K562 (cell line): ENCODE results near the gene FKRP. TPM values are rescaled to one million over a fixed set of nuclear protein-coding genes. Genes with fewer than 3 reads are reported as not detected.

Experiments used
- CHD4 ChIP-seq: fragments of 200-600 bp; sonication (generic); IDR thresholded peaks from 3 replicates; pipeline ENCODE4 v1.6.1; 2012; ENCODE audit warnings: low read depth, mild to moderate bottlenecking, mixed read lengths, low read length, inconsistent platforms; ENCODE audit not compliant: insufficient read depth, insufficient replicate concordance, poor library complexity, severe bottlenecking
- DMBX1 ChIP-seq: fragments of 250-450 bp; sonication (Bioruptor Pico); IDR thresholded peaks from 2 replicates; pipeline ENCODE4 v1.8.0; 2022; ENCODE audit warnings: inconsistent platforms, mild to moderate bottlenecking, moderate library complexity, borderline replicate concordance
- EP300 ChIP-seq: IDR thresholded peaks from 2 replicates; pipeline ENCODE4 v1.6.1; 2012; ENCODE audit warnings: low read length, improper control_type of control experiment
- MEF2A ChIP-seq: IDR thresholded peaks from 2 replicates; pipeline ENCODE4 v1.6.1; 2011; ENCODE audit warnings: low read depth, mild to moderate bottlenecking, low read length, moderate library complexity; ENCODE audit not compliant: control insufficient read depth
- MXI1 ChIP-seq: IDR thresholded peaks from 2 replicates; pipeline ENCODE4 v1.6.1; 2011; ENCODE audit warnings: low read depth, mild to moderate bottlenecking, improper control_type of control experiment, low read length
- NFIC ChIP-seq: fragments of 450-650 bp; IDR thresholded peaks from 2 replicates; pipeline ENCODE4 v1.6.1; 2017; ENCODE audit warnings: mild to moderate bottlenecking, inconsistent platforms
- PML ChIP-seq: IDR thresholded peaks from 2 replicates; pipeline ENCODE4 v1.6.1; 2012; ENCODE audit warnings: low read length, inconsistent platforms
- SMAD1 ChIP-seq: fragments of 150-350 bp; IDR thresholded peaks from 2 replicates; pipeline ENCODE4 v1.6.1; 2014; ENCODE audit warnings: low read length, low read depth; ENCODE audit not compliant: partially characterized antibody
- SOX6 ChIP-seq: fragments of 450-650 bp; IDR thresholded peaks from 2 replicates; pipeline ENCODE4 v1.6.1; 2014; ENCODE audit warnings: mild to moderate bottlenecking
- SP2 ChIP-seq: IDR thresholded peaks from 2 replicates; pipeline ENCODE4 v1.6.1; 2011; ENCODE audit warnings: mild to moderate bottlenecking, low read depth, low read length, moderate library complexity; ENCODE audit not compliant: poor library complexity, severe bottlenecking; ENCODE audit errors: extremely low read depth
- TEAD1 ChIP-seq, 2 experiments: fragments of 450-650 bp in 1 of 2; sonication (generic) in 1 of 2; formaldehyde crosslinking; IDR thresholded peaks; 2 replicates each; pipeline versions ENCODE4 v1.4.0 to v1.8.0; 2020 to 2022; ENCODE audit warnings: mild to moderate bottlenecking in 2 of 2, missing genetic modification reagents in 1 of 2
- ZBTB5 ChIP-seq: fragments of 450-650 bp; IDR thresholded peaks from 2 replicates; pipeline ENCODE4 v1.6.1; 2017; ENCODE audit warnings: antibody characterized with exemption
- ZC3H8 ChIP-seq: fragments of 450-650 bp; IDR thresholded peaks from 2 replicates; pipeline ENCODE4 v1.6.1; 2017
- ZNF12 ChIP-seq: sonication (generic); formaldehyde crosslinking; IDR thresholded peaks from 2 replicates; pipeline ENCODE4 v1.4.0; 2020; ENCODE audit warnings: mild to moderate bottlenecking, missing genetic modification reagents
- ZNF316 ChIP-seq: fragments of 450-650 bp; IDR thresholded peaks from 2 replicates; pipeline ENCODE4 v1.6.1; 2016
- ZNF780A ChIP-seq: fragments of 250-450 bp; sonication (Bioruptor Pico); IDR thresholded peaks from 2 replicates; pipeline ENCODE4 v1.5.0; 2021; ENCODE audit warnings: mild to moderate bottlenecking
- polyA plus RNA-seq, 8 experiments: library from polyadenylated mRNA; depleted of rRNA in 4 of 8; stranded (reverse) in 5 of 8; unstranded in 3 of 8; fragments of >200 nt; fragmentation: Nextera tagmentation in 2 of 8; fragmentation: Illumina TruSeq in 1 of 8; extraction: Ambion mirVana in 2 of 8; extraction: Trizol in 1 of 8; gene quantifications; 2 replicates each; pipeline versions ENCODE4 v1.2.1 to v1.2.3, GENCODE V29; 2011 to 2014; ENCODE audit warnings: inconsistent platforms in 1 of 8, missing spikeins in 1 of 8
- total RNA-seq, 7 experiments: library from RNA; depleted of rRNA in 6 of 7; stranded (reverse); fragments of >200 nt in 6 of 7; fragmentation: Illumina TruSeq in 2 of 7; extraction: Trizol in 2 of 7; gene quantifications; 2 replicates each; pipeline versions ENCODE4 v1.2.1 to v1.2.3, GENCODE V29; 2011 to 2021; ENCODE audit warnings: low replicate concordance in 1 of 7
- TF ChIP-seq, protein P1 (sequence below): fragments of 450-650 bp; formaldehyde crosslinking; IDR thresholded peaks from 2 replicates; pipeline ENCODE4 v1.4.0; 2020; ENCODE audit warnings: mild to moderate bottlenecking, mixed read lengths
- TF ChIP-seq, protein P2 (sequence below): fragments of 450-650 bp; conservative IDR thresholded peaks from 2 replicates; pipeline ENCODE4 v1.6.1; 2016; ENCODE audit warnings: missing genetic modification characterization, low read depth, mild to moderate bottlenecking, missing compliant biosample characterization, moderate library complexity
- TF ChIP-seq, protein P3 (sequence below), 3 experiments: fragments of 200-800 bp in 1 of 3; fragments of 250-450 bp in 1 of 3; fragments of 450-650 bp in 1 of 3; sonication (Bioruptor Pico) in 1 of 3; sonication (Bioruptor generic) in 1 of 3; formaldehyde crosslinking in 1 of 3; IDR thresholded peaks; 2 replicates each; pipeline versions ENCODE4 v1.6.1 to v1.8.0; 2016 to 2022; ENCODE audit warnings: mild to moderate bottlenecking in 2 of 3, missing genetic modification characterization in 2 of 3, missing compliant biosample characterization in 1 of 3, moderate library complexity in 1 of 3

Gene FKRP
- total and polyA plus RNA-seq, 9 of the 15 experiments (the other 6 are each of a cell fraction or from before 2014, with no cell fraction given), result 0.68 to 16.1 (median 6.5) TPM

- TF ChIP-seq TEAD1 (CRISPR knock-in tag; IDR thresholded peaks at IDR 0.05) (peak in 1 of 2 experiments; percentile 77; a peak in 2 of 4 replicates), ZNF780A (CRISPR knock-in tag) (no peak), CHD4 (no peak), ZBTB5 (no peak), NFIC (no peak), ZNF316 (no peak), PML (no peak), DMBX1 (CRISPR knock-in tag) (no peak), SMAD1 (no peak), ZC3H8 (no peak), MEF2A (no peak), SP2 (no peak), ZNF12 (peak; percentile 97), SOX6 (peak; percentile 9; the same call in 1 of the 2 replicates), MXI1 (peak; percentile 42; the same call in 1 of the 2 replicates), EP300 (peak; percentile 18; the same call in 1 of the 2 replicates)
- TF ChIP-seq, protein P1, sequence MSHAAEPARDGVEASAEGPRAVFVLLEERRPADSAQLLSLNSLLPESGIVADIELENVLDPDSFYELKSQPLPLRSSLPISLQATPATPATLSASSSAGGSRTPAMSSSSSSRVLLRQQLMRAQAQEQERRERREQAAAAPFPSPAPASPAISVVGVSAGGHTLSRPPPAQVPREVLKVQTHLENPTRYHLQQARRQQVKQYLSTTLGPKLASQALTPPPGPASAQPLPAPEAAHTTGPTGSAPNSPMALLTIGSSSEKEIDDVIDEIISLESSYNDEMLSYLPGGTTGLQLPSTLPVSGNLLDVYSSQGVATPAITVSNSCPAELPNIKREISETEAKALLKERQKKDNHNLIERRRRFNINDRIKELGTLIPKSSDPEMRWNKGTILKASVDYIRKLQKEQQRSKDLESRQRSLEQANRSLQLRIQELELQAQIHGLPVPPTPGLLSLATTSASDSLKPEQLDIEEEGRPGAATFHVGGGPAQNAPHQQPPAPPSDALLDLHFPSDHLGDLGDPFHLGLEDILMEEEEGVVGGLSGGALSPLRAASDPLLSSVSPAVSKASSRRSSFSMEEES (CRISPR knock-in tag), result peak; percentile 92
- TF ChIP-seq, protein P2, sequence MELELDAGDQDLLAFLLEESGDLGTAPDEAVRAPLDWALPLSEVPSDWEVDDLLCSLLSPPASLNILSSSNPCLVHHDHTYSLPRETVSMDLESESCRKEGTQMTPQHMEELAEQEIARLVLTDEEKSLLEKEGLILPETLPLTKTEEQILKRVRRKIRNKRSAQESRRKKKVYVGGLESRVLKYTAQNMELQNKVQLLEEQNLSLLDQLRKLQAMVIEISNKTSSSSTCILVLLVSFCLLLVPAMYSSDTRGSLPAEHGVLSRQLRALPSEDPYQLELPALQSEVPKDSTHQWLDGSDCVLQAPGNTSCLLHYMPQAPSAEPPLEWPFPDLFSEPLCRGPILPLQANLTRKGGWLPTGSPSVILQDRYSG (tag), result no peak
- TF ChIP-seq, protein P3, sequence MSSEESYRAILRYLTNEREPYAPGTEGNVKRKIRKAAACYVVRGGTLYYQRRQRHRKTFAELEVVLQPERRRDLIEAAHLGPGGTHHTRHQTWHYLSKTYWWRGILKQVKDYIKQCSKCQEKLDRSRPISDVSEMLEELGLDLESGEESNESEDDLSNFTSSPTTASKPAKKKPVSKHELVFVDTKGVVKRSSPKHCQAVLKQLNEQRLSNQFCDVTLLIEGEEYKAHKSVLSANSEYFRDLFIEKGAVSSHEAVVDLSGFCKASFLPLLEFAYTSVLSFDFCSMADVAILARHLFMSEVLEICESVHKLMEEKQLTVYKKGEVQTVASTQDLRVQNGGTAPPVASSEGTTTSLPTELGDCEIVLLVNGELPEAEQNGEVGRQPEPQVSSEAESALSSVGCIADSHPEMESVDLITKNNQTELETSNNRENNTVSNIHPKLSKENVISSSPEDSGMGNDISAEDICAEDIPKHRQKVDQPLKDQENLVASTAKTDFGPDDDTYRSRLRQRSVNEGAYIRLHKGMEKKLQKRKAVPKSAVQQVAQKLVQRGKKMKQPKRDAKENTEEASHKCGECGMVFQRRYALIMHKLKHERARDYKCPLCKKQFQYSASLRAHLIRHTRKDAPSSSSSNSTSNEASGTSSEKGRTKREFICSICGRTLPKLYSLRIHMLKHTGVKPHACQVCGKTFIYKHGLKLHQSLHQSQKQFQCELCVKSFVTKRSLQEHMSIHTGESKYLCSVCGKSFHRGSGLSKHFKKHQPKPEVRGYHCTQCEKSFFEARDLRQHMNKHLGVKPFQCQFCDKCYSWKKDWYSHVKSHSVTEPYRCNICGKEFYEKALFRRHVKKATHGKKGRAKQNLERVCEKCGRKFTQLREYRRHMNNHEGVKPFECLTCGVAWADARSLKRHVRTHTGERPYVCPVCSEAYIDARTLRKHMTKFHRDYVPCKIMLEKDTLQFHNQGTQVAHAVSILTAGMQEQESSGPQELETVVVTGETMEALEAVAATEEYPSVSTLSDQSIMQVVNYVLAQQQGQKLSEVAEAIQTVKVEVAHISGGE (CRISPR knock-in tag; IDR thresholded peaks at IDR 0.05), result no peak
These were observed 9.1 kb upstream of the FKRP start (continued) for GRCh38 chr19:46736531-46737297.
